Spleen (tissue), 11 donors: ENCODE results near the gene PTPRN2. TPM values are rescaled to one million over a fixed set of nuclear protein-coding genes. Genes with fewer than 3 reads are reported as not detected.

Source experiments
- DNase-seq: peaks from one replicate; pipeline ENCODE4 v3.0.0-alpha.2; 2020
- H3K27ac ChIP-seq, 8 donors: fragments of 200-600 bp; sonication (generic) in 7 of 8; 1 replicate in 4 of 8; 2 replicates in 4 of 8; pipeline versions ENCODE4 v1.5.0 to v1.8.0; 2016 to 2021; ENCODE audit warnings: inconsistent platforms in 4 of 8, mild to moderate bottlenecking in 4 of 8, moderate library complexity in 1 of 8
- H3K27me3 ChIP-seq, 7 donors: fragments of 200-600 bp; sonication (generic) in 6 of 7; replicated peaks in 1 of 7; 1 replicate in 4 of 7; 2 replicates in 3 of 7; pipeline versions ENCODE4 v1.5.0 to v1.8.0; 2016 to 2021; ENCODE audit warnings: inconsistent platforms in 3 of 7, mild to moderate bottlenecking in 1 of 7
- H3K36me3 ChIP-seq, 6 donors: fragments of 200-600 bp; sonication (generic) in 5 of 6; 1 replicate in 4 of 6; 2 replicates in 2 of 6; pipeline versions ENCODE4 v1.5.0 to v1.8.0; 2016 to 2021; ENCODE audit warnings: inconsistent platforms in 2 of 6
- H3K4me1 ChIP-seq, 6 donors: fragments of 200-600 bp; sonication (generic) in 5 of 6; 1 replicate in 3 of 6; 2 replicates in 3 of 6; pipeline versions ENCODE4 v1.5.0 to v1.8.0; 2016 to 2021; ENCODE audit warnings: inconsistent platforms in 3 of 6
- H3K4me3 ChIP-seq, 8 donors: fragments of 200-600 bp; sonication (generic) in 7 of 8; 1 replicate in 4 of 8; 2 replicates in 4 of 8; pipeline versions ENCODE4 v1.5.0 to v1.8.0; 2016 to 2021; ENCODE audit warnings: inconsistent platforms in 4 of 8, mild to moderate bottlenecking in 4 of 8, moderate library complexity in 2 of 8
- H3K9me3 ChIP-seq, 8 donors: fragments of 200-600 bp; sonication (generic) in 7 of 8; 1 replicate in 4 of 8; 2 replicates in 4 of 8; pipeline versions ENCODE4 v1.5.0 to v1.8.0; 2016 to 2021; ENCODE audit warnings: inconsistent platforms in 4 of 8
- POLR2A ChIP-seq, 3 donors: fragments of 450-650 bp; IDR thresholded peaks; one replicate each; pipeline ENCODE4 v1.5.1; 2017; ENCODE audit warnings: antibody characterized with exemption in 3 of 3, mild to moderate bottlenecking in 1 of 3
- POLR2AphosphoS5 ChIP-seq, 3 donors: sonication (generic); formaldehyde crosslinking; IDR thresholded peaks; one replicate each; pipeline ENCODE4 v1.5.1; 2017; ENCODE audit warnings: antibody characterized with exemption in 3 of 3
- WGBS, 5 donors: extraction: QIAGEN DNeasy Blood & Tissue Kit in 3 of 5; methylation state at CpG; one replicate each; pipeline versions ENCODE4 v1.1.5 to v1.1.7; 2013 to 2018; 5-methylcytosine and 5-hydroxymethylcytosine counted together
- intact Hi-C: fragments of 100-400 bp; cut with DNase I; formaldehyde crosslinking; loops from one replicate; pipeline ENCODE4 v1.15.0; 2023; ENCODE audit warnings: low total_unique reads
- polyA plus RNA-seq, 3 donors: library from polyadenylated mRNA; stranded (reverse); fragments of 200-250 nt; gene quantifications; one replicate each; pipeline ENCODE4 v1.2.1, GENCODE V29; 2013
- total RNA-seq, 7 donors: library from RNA; depleted of rRNA in 3 of 7; stranded (reverse); fragments of >200 nt in 3 of 7; fragmentation: NEBNext Ultra II Directional in 4 of 7; extraction: Animal tissue kit (Norgen Biotek cat#: 25700) in 4 of 7; gene quantifications; one replicate each; pipeline versions ENCODE4 v1.1.0 to v1.2.1, GENCODE V29; 2016 to 2021
- TF ChIP-seq, protein P1 (sequence below), 11 experiments: fragments of 200-600 bp in 7 of 11; fragments of 450-650 bp in 4 of 11; sonication (generic) in 4 of 11; IDR thresholded peaks in 8 of 11; conservative IDR thresholded peaks in 3 of 11; 1 replicate in 7 of 11; 2 replicates in 4 of 11; pipeline versions ENCODE4 v1.4.0 to v1.8.0; 2016 to 2021; ENCODE audit warnings: antibody characterized with exemption in 11 of 11, inconsistent platforms in 4 of 11, mild to moderate bottlenecking in 1 of 11
- donor health status: healthy with polysubstance abuse.
- donor health status: DM: no; HTN: no; CAD: no; lungs with moderate emphysema.
- donor health status: DM: no; HTN: no; CAD: no.
- donor health status: Bipolar disorder and iron deficiency.
- donor health status: healthy.
- donor health status: DM: no; HTN: no; CAD: no.
- donor health status: DM: yes; HTN: yes; CAD: no.

The PTPRN2 gene
- total and polyA plus RNA-seq, 10 donors = 7.0 to 22.8 (median 16.8) TPM

DNA sequence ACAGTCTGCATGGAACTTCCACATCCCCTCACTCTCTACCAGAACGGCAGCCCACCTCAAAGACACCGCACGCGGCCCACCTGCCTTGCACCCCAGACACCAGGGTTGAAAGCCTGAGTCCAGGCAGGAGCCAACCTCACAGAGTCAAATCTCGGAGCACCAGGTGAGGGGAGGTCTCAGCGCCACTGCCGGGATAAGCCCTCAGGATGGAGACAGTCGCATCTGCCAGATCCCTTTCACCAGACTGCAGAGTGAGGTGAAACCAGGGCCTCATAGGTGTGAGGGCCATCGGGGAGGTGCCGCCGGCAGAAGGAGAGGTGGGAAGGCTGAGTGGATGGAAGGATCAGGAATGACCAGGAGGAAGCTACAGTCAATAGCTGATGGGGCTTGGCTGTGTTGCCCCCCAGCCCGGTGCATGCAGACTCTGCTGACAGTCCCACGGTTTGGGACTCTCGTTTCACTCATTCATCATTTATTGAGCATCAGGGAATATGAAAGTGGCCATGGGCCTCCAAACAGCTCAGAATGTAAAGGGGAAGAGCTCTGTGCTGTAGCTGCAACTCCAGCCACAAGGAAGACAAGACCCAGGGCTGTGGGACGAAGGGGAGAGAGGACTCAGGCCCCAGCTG lies 315.0 kb downstream of the PTPRN2 start:
- no peaks in the 10 kb centered on the region for H3K4me1 ChIP-seq
- no peaks in the 10 kb centered on the region for H3K36me3 ChIP-seq
- TF ChIP-seq POLR2A (IDR thresholded peaks at IDR 0.05) = no peak
- TF ChIP-seq POLR2AphosphoS5 (IDR thresholded peaks at IDR 0.05) = no peak
- TF ChIP-seq, protein P1, sequence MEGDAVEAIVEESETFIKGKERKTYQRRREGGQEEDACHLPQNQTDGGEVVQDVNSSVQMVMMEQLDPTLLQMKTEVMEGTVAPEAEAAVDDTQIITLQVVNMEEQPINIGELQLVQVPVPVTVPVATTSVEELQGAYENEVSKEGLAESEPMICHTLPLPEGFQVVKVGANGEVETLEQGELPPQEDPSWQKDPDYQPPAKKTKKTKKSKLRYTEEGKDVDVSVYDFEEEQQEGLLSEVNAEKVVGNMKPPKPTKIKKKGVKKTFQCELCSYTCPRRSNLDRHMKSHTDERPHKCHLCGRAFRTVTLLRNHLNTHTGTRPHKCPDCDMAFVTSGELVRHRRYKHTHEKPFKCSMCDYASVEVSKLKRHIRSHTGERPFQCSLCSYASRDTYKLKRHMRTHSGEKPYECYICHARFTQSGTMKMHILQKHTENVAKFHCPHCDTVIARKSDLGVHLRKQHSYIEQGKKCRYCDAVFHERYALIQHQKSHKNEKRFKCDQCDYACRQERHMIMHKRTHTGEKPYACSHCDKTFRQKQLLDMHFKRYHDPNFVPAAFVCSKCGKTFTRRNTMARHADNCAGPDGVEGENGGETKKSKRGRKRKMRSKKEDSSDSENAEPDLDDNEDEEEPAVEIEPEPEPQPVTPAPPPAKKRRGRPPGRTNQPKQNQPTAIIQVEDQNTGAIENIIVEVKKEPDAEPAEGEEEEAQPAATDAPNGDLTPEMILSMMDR (IDR thresholded peaks at IDR 0.05 in 8 of 11, conservative IDR thresholded peaks at IDR 0.05 in 3 of 11) = no peak
- H3K4me3 ChIP-seq = no peak overlapping the region
- intact Hi-C loops = no loop called here
- WGBS, 5 donors = 87 to 96% (median 91%) methylated on average over 15 of the region's 15 CpGs
- H3K9me3 ChIP-seq = no peaks in the 10 kb centered on the region
- peak; percentile 59 for DNase-seq
- no peak overlapping the region for H3K27ac ChIP-seq
- peaks cover 0 to 13% (median 0%) of the 10 kb centered on the region in 7 donors for H3K27me3 ChIP-seq

DNA sequence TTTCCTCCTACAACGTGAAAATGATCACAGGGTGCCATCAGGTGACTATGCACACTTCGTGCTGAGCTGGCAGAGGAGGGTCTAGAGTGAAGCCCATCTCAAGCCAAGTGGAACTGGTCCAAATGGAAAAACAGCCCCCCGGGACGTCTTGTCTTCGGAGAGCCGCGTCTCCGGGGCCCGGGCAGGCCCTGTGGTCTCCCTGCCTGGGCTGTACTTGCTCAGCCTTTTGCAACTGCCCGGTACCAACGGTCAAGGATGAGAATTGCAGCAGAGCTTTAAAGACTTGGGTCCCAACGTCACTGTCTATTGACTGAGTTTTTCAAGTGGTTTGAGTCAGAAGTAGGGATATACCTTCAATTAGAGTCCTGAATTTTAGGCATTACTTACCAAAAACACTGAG lies 315.5 kb downstream of the PTPRN2 start:
- peak; percentile 54 for DNase-seq
- Histone ChIP-seq H3K36me3 (no peaks in the 10 kb centered on the region), H3K4me1 (no peaks in the 10 kb centered on the region), H3K27ac (no peak overlapping the region), H3K4me3 (no peak overlapping the region), H3K27me3 (peaks cover 0 to 13% (median 0%) of the 10 kb centered on the region in 7 donors), H3K9me3 (no peaks in the 10 kb centered on the region)
- TF ChIP-seq POLR2AphosphoS5 (IDR thresholded peaks at IDR 0.05) (no peak), POLR2A (IDR thresholded peaks at IDR 0.05) (no peak)
- TF ChIP-seq, protein P1 (IDR thresholded peaks at IDR 0.05 in 8 of 11, conservative IDR thresholded peaks at IDR 0.05 in 3 of 11) = no peak
- intact Hi-C loops = no loop called here
- 89 to 93% (median 89%) methylated on average over 12 of the region's 12 CpGs for WGBS, 5 donors

DNA sequence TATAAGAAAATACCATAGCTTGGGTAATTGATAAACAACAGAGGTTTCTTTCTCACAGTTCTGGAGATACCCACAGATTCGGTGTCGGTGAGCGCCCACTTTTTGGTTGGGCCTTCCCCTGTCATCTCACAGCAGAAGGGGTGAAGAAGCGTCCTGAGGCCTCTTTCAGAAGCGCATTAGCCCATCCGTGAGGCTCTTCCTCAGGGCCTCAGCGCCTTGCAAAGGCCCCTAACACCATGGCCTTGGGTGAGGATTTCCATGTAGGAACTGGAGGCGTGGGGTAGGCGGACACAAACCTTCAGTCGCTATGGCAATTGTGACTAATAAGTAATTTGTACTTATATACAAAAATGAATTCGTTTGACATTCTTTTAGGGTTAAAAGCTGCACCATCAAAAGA lies 316.0 kb downstream of the PTPRN2 start:
- no peak overlapping the region for H3K27ac ChIP-seq
- no peaks in the 10 kb centered on the region for H3K4me1 ChIP-seq
- 80 to 93% (median 90%) methylated on average over 11 of the region's 11 CpGs for WGBS, 5 donors
- intact Hi-C loops = no loop called here
- H3K27me3 ChIP-seq = peaks cover 0 to 16% (median 0%) of the 10 kb centered on the region in 7 donors
- no peaks in the 10 kb centered on the region for H3K36me3 ChIP-seq
- H3K9me3 ChIP-seq = no peaks in the 10 kb centered on the region
- no peak for TF ChIP-seq POLR2AphosphoS5 (IDR thresholded peaks at IDR 0.05)
- no peak overlapping the region for H3K4me3 ChIP-seq
- peak; percentile 41 for DNase-seq

DNA sequence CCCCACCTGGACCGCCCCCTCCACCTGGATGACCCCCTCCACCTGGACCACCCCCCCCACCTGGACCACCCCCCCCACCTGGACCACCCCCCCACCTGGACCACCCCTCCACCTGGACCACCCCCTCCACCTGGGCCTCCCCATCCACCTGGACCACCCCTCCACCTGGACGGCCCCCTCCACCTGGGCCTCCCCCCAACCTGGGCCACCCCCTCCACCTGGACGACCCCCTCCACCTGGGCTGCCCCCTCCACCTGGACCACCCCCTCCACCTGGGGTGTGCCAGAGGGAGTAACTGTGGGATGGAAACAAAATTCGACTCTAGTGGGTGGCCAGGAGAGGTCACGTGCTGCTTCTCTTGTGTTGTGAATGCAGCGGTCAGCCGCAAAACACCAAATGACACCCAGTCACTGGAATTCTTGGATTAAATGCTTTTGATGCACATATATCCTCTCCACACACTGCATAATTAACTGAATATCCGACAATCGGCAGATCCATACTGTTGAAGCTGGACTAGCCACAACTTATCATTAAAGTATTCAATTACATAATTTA lies 316.7 kb downstream of the PTPRN2 start:
- Histone ChIP-seq H3K27me3 (peaks cover 0 to 17% (median 0%) of the 10 kb centered on the region in 7 donors), H3K36me3 (no peaks in the 10 kb centered on the region), H3K4me3 (no peak overlapping the region), H3K27ac (no peak overlapping the region), H3K9me3 (no peaks in the 10 kb centered on the region), H3K4me1 (no peaks in the 10 kb centered on the region)
- 92 to 100% (median 95%) methylated on average over 6 to 9 of the region's 9 CpGs for WGBS, 5 donors
- TF ChIP-seq POLR2A (IDR thresholded peaks at IDR 0.05) = no peak
- TF ChIP-seq POLR2AphosphoS5 (IDR thresholded peaks at IDR 0.05) = no peak
- TF ChIP-seq, protein P1 (IDR thresholded peaks at IDR 0.05 in 8 of 11, conservative IDR thresholded peaks at IDR 0.05 in 3 of 11) = no peak
- DNase-seq = peak; percentile 62
- intact Hi-C loops = no loop called here
